Measurements from ENCODE around the gene GORASP2.

Gene GORASP2

GRCh38 chr2:171004833-171005232 lies 75.8 kb downstream of the GORASP2 start:
- H3K4me2 ChIP-seq (ENCODE audit: low read length), result no peak overlapping the region
- H3K4me1 ChIP-seq (ENCODE audit: control insufficient read depth, low read length), result no peaks in the 10 kb centered on the region
- H3K36me3 ChIP-seq (ENCODE audit: control insufficient read depth, low read length), result peaks cover 40% of the 10 kb centered on the region
- H3K9me3 ChIP-seq (ENCODE audit: control insufficient read depth, insufficient read depth, low read length), result no peaks in the 10 kb centered on the region
- no peaks in the 10 kb centered on the region for H3K9me2 ChIP-seq (replicated peaks; ENCODE audit: control insufficient read depth, low read length)
- H3K79me2 ChIP-seq (ENCODE audit: control insufficient read depth, low read length), result no peaks in the 10 kb centered on the region
- no peaks in the 10 kb centered on the region for H3F3A ChIP-seq (ENCODE audit: control insufficient read depth, insufficient read depth)
- H3K27ac ChIP-seq (ENCODE audit: low read depth, low read length), result no peak overlapping the region
- TF ChIP-seq EZH2phosphoT487 (IDR thresholded peaks at IDR 0.05; ENCODE audit: borderline replicate concordance, low read length) (no peak), CTCF (IDR thresholded peaks at IDR 0.05; ENCODE audit: low read depth, low read length, poor library complexity, severe bottlenecking) (no peak)
- H3K4me3 ChIP-seq (ENCODE audit: low read length), result no peak overlapping the region
- no peaks in the 10 kb centered on the region for H3K27me3 ChIP-seq (ENCODE audit: control insufficient read depth, low read length)
- H4K20me1 ChIP-seq (ENCODE audit: control insufficient read depth, insufficient read depth, low read depth, low read length), result no peaks in the 10 kb centered on the region

GRCh38 chr2:171008550-171009205 lies 79.6 kb downstream of the GORASP2 start:
- Histone ChIP-seq H3K9me3 (ENCODE audit: control insufficient read depth, insufficient read depth, low read length) (no peaks in the 10 kb centered on the region), H3F3A (ENCODE audit: control insufficient read depth, insufficient read depth) (no peaks in the 10 kb centered on the region), H3K27ac (ENCODE audit: low read depth, low read length) (no peak overlapping the region), H3K36me3 (ENCODE audit: control insufficient read depth, low read length) (peaks cover 47% of the 10 kb centered on the region), H3K27me3 (ENCODE audit: control insufficient read depth, low read length) (no peaks in the 10 kb centered on the region), H3K9me2 (replicated peaks; ENCODE audit: control insufficient read depth, low read length) (no peaks in the 10 kb centered on the region), H4K20me1 (ENCODE audit: control insufficient read depth, insufficient read depth, low read depth, low read length) (no peaks in the 10 kb centered on the region), H3K4me1 (ENCODE audit: control insufficient read depth, low read length) (no peaks in the 10 kb centered on the region), H3K79me2 (ENCODE audit: control insufficient read depth, low read length) (no peaks in the 10 kb centered on the region), H3K4me3 (ENCODE audit: low read length) (no peak overlapping the region), H3K4me2 (ENCODE audit: low read length) (no peak overlapping the region)
- TF ChIP-seq EZH2phosphoT487 (IDR thresholded peaks at IDR 0.05; ENCODE audit: borderline replicate concordance, low read length) (no peak), CTCF (IDR thresholded peaks at IDR 0.05; ENCODE audit: low read depth, low read length, poor library complexity, severe bottlenecking) (no peak)

- H3K9me3 ChIP-seq (ENCODE audit: control insufficient read depth, insufficient read depth, low read length), result no peaks in the 10 kb centered on the region
- no peak for TF ChIP-seq EZH2phosphoT487 (IDR thresholded peaks at IDR 0.05; ENCODE audit: borderline replicate concordance, low read length)
- no peak for TF ChIP-seq CTCF (IDR thresholded peaks at IDR 0.05; ENCODE audit: low read depth, low read length, poor library complexity, severe bottlenecking)
- no peak overlapping the region for H3K4me2 ChIP-seq (ENCODE audit: low read length)
- H3K9me2 ChIP-seq (replicated peaks; ENCODE audit: control insufficient read depth, low read length), result no peaks in the 10 kb centered on the region
- no peaks in the 10 kb centered on the region for H3K27me3 ChIP-seq (ENCODE audit: control insufficient read depth, low read length)
- H3F3A ChIP-seq (ENCODE audit: control insufficient read depth, insufficient read depth), result no peaks in the 10 kb centered on the region
- no peak overlapping the region for H3K27ac ChIP-seq (ENCODE audit: low read depth, low read length)
- H3K4me1 ChIP-seq (ENCODE audit: control insufficient read depth, low read length), result no peaks in the 10 kb centered on the region
- no peak overlapping the region for H3K4me3 ChIP-seq (ENCODE audit: low read length)
- H3K79me2 ChIP-seq (ENCODE audit: control insufficient read depth, low read length), result no peaks in the 10 kb centered on the region
- no peaks in the 10 kb centered on the region for H4K20me1 ChIP-seq (ENCODE audit: control insufficient read depth, insufficient read depth, low read depth, low read length)
- H3K36me3 ChIP-seq (ENCODE audit: control insufficient read depth, low read length), result peaks cover 44% of the 10 kb centered on the region
These were observed 80.3 kb downstream of the GORASP2 start for GRCh38 chr2:171009386-171009785.

Data from DOHH2 (cell line).